Natural killer cell (primary cell): ENCODE measurements around the gene STX2. TPM values are rescaled to one million over a fixed set of nuclear protein-coding genes. Genes with fewer than 3 reads are reported as not detected.
A peak's percentile ranks its signal among the peaks of the same experiment; 100 is the strongest.

Experiments
- ATAC-seq, 3 donors: fragments of 150-1000 bp in 2 of 3; fragments of 200-7000 bp in 1 of 3; cut with Tn5 transposase; 1 replicate in 1 of 3; 2 replicates in 2 of 3; pipeline ENCODE4 v1.10.0; 2021; ENCODE audit warnings: mild to moderate bottlenecking in 2 of 3, moderate library complexity in 2 of 3
- DNase-seq, 2 donors: peaks; one replicate each; pipeline versions ENCODE4 v3.0.0 to v3.0.0-alpha.2; 2013 to 2021; ENCODE audit warnings: mixed read lengths in 1 of 2
- H3K27ac ChIP-seq: one replicate; pipeline ENCODE4 v1.5.1; 2013; ENCODE audit warnings: mild to moderate bottlenecking, low read length
- H3K27me3 ChIP-seq: one replicate; pipeline ENCODE4 v1.6.1; 2013; ENCODE audit warnings: low read length; ENCODE audit not compliant: control insufficient read depth, insufficient read depth
- H3K36me3 ChIP-seq: one replicate; pipeline ENCODE4 v1.6.1; 2013; ENCODE audit warnings: low read length; ENCODE audit not compliant: control insufficient read depth, insufficient read depth
- H3K4me1 ChIP-seq: one replicate; pipeline ENCODE4 v1.6.1; 2013; ENCODE audit warnings: low read length; ENCODE audit not compliant: control insufficient read depth, insufficient read depth
- H3K4me3 ChIP-seq: one replicate; pipeline ENCODE4 v1.5.1; 2013; ENCODE audit warnings: low read length
- H3K9me3 ChIP-seq: one replicate; pipeline ENCODE4 v1.6.1; 2013; ENCODE audit warnings: low read length; ENCODE audit not compliant: control insufficient read depth, insufficient read depth
- H3K27ac Mint-ChIP-seq, 2 donors: one replicate each; pipeline ENCODE4 v1.8.0; 2022; ENCODE audit warnings: mild to moderate bottlenecking in 2 of 2, mixed read lengths in 2 of 2, moderate library complexity in 1 of 2
- H3K27me3 Mint-ChIP-seq, 2 donors: one replicate each; pipeline ENCODE4 v1.8.0; 2022; ENCODE audit warnings: low read depth in 2 of 2, mixed read lengths in 2 of 2
- H3K36me3 Mint-ChIP-seq: one replicate; pipeline ENCODE4 v1.8.0; 2022; ENCODE audit warnings: mixed read lengths
- H3K4me1 Mint-ChIP-seq, 2 donors: one replicate each; pipeline ENCODE4 v1.8.0; 2022; ENCODE audit warnings: mixed read lengths in 2 of 2
- H3K4me3 Mint-ChIP-seq: one replicate; pipeline ENCODE4 v1.8.0; 2022; ENCODE audit warnings: mild to moderate bottlenecking, moderate library complexity, mixed read lengths
- H3K9me3 Mint-ChIP-seq, 2 donors: one replicate each; pipeline ENCODE4 v1.8.0; 2022; ENCODE audit warnings: mixed read lengths in 2 of 2
- CTCF ChIP-seq: fragments of 200-600 bp; IDR thresholded peaks from one replicate; pipeline ENCODE4 v1.8.0; 2022; ENCODE audit warnings: antibody characterized with exemption
- WGBS: methylation state at CpG from one replicate; pipeline ENCODE4 v1.1.7; 2013; ENCODE audit warnings: missing lambda C conversion rate; ENCODE audit not compliant: insufficient coverage; 5-methylcytosine and 5-hydroxymethylcytosine counted together
- intact Hi-C: fragments of 100-400 bp; cut with micrococcal nuclease; formaldehyde crosslinking; loops from one replicate; pipeline ENCODE4 v1.14.2; 2022
- total RNA-seq, 4 donors: library from RNA; stranded (reverse); fragments of 120-200 nt in 1 of 4; gene quantifications; one replicate each; pipeline versions ENCODE4 v1.2.3 to v1.2.4, GENCODE V29; 2013 to 2022

Gene STX2
- total RNA-seq, 3 donors from 2014 or later (not counting 1 experiment from before 2014, with no cell fraction given), result 7.9 to 14.4 (median 14.1) TPM

DNA sequence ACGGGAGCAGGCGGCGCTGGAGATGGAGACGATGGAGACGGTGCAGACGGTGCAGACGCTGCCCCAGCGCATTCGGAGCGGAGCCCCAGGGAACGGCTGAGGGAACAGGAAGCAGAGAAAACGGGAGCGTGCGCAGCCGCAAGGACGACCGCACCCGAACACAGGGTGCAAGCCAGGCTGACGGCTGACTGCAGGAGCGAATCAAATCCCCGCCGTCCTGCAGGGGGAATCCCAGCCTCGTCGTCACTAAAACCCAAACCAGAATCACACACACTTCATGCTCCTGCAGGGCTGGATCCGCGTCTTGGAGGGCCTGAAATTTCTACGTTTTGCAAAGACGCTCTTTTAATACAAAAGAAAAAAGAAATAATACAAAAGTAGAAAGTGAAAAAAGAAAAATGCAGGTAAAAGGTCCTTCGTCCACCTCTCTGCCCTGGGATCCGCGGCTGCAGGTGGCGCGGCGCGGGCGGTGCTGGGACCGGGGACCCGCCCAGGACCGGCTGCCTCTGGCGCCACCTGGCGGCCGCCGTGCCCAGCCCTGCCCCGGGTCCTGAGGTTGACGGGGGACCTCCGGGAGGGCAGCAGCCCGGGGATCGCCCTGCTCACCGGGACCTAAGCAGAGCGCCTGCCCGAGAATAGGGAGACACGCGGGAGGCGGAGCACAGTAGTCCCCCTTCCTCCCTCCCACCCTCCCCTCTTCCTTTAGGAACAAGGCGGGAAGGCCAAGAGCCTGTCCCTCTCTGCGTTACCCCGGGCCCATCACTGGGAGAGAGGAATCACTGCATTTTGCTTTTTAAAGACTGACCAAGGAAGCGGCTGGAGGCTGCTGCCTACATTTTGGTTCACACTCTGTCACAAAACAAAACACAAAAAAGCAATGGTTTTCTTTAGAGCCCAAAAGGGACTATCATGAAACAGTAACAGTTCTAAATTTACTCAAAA, 20.1 kb downstream of the STX2 start:
- H3K4me1 ChIP-seq, result peaks cover 15% of the 10 kb centered on the region
- Mint-ChIP-seq H3K9me3 (no peaks in the 10 kb centered on the region), H3K4me3 (peak overlapping the region; percentile 95), H3K27ac (peak overlapping the region; percentile 80 to 83), H3K4me1 (peaks cover 6 to 16% of the 10 kb centered on the region in 2 donors), H3K27me3 (no peaks in the 10 kb centered on the region), H3K36me3 (no peaks in the 10 kb centered on the region)
- DNase-seq, result peak; percentile 79 to 90
- H3K27ac ChIP-seq, result no peak overlapping the region
- 12% methylated on average over 57 of the region's 58 CpGs for WGBS
- H3K4me3 ChIP-seq, result peak overlapping the region; percentile 51
- H3K27me3 ChIP-seq, result no peaks in the 10 kb centered on the region
- TF ChIP-seq CTCF, result peak; percentile 99
- ATAC-seq, result peak; percentile 88 to 92 (median 92)
- H3K9me3 ChIP-seq, result no peaks in the 10 kb centered on the region
- intact Hi-C loops, result loop anchor here (1.0 kb wide), 1 partner anchor 58 kb away; no protein-coding TSS in a partner anchor
- peaks cover 2% of the 10 kb centered on the region for H3K36me3 ChIP-seq

GRCh38 chr12:130818272-130818634, 20.8 kb downstream of the STX2 start:
- Mint-ChIP-seq H3K27ac (peak overlapping the region; percentile 80 to 83), H3K9me3 (no peaks in the 10 kb centered on the region), H3K4me3 (peak overlapping the region; percentile 95), H3K36me3 (no peaks in the 10 kb centered on the region), H3K4me1 (peaks cover 6 to 16% of the 10 kb centered on the region in 2 donors), H3K27me3 (no peaks in the 10 kb centered on the region)
- intact Hi-C loops, result loop anchor here (1.0 kb wide), 1 partner anchor 57 kb away; no protein-coding TSS in a partner anchor
- no peaks in the 10 kb centered on the region for H3K9me3 ChIP-seq
- peaks cover 15% of the 10 kb centered on the region for H3K4me1 ChIP-seq
- 43% methylated on average over 14 of the region's 14 CpGs for whole genome bisulfite sequencing
- H3K27me3 ChIP-seq, result no peaks in the 10 kb centered on the region
- no peak overlapping the region for H3K27ac ChIP-seq
- peak in 2 of 3 donors; percentile 14 to 22 for ATAC-seq
- TF ChIP-seq CTCF, result no peak
- DNase-seq, result peak in 1 of 2 donors; percentile 56
- H3K4me3 ChIP-seq, result peak overlapping the region; percentile 51
- peaks cover under 1% of the 10 kb centered on the region for H3K36me3 ChIP-seq

GRCh38 chr12:130817804-130818203, 21.2 kb downstream of the STX2 start:
- Mint-ChIP-seq H3K27me3 (no peaks in the 10 kb centered on the region), H3K4me3 (peak overlapping the region; percentile 95), H3K9me3 (no peaks in the 10 kb centered on the region), H3K4me1 (peaks cover 6 to 16% of the 10 kb centered on the region in 2 donors), H3K27ac (peak overlapping the region; percentile 60 to 80), H3K36me3 (no peaks in the 10 kb centered on the region)
- ATAC-seq (no peak), DNase-seq (peak in 1 of 2 donors; percentile 10)
- H3K4me1 ChIP-seq, result peaks cover 15% of the 10 kb centered on the region
- no peak overlapping the region for H3K4me3 ChIP-seq
- no peak for TF ChIP-seq CTCF
- WGBS, result 85% methylated on average over 12 of the region's 14 CpGs
- H3K27me3 ChIP-seq, result no peaks in the 10 kb centered on the region
- H3K36me3 ChIP-seq, result no peaks in the 10 kb centered on the region
- H3K9me3 ChIP-seq, result no peaks in the 10 kb centered on the region
- no peak overlapping the region for H3K27ac ChIP-seq
- intact Hi-C loops, result loop anchor here (1.0 kb wide), 1 partner anchor 57 kb away; no protein-coding TSS in a partner anchor
